GM12892 (cell line): ENCODE results near the gene GPR42.

ENCODE experiments used
- POLR2A ChIP-seq: IDR thresholded peaks from 2 replicates; pipeline ENCODE4 v1.6.1; 2011; ENCODE audit warnings: low read depth, low read length, control low read depth
- POLR2AphosphoS5 ChIP-seq: IDR thresholded peaks from 2 replicates; pipeline ENCODE4 v1.6.1; 2011; ENCODE audit warnings: low read depth, low read length, control low read depth
- TAF1 ChIP-seq: IDR thresholded peaks from 2 replicates; pipeline ENCODE4 v1.6.1; 2011; ENCODE audit warnings: low read depth, mild to moderate bottlenecking, control low read depth, low read length, borderline replicate concordance

- TF ChIP-seq POLR2AphosphoS5 (no peak), POLR2A (no peak), TAF1 (no peak)
Observed at GRCh38 chr19:35353635-35354034, 17.2 kb upstream of the GPR42 start.
